ENCODE results near the gene SRPK1. TPM values are rescaled to one million over a fixed set of nuclear protein-coding genes. Genes with fewer than 3 reads are reported as not detected.

Gene SRPK1
- total RNA-seq, 4 donors from 2014 or later = 25.4 to 36.5 (median 30.4) TPM

DNA sequence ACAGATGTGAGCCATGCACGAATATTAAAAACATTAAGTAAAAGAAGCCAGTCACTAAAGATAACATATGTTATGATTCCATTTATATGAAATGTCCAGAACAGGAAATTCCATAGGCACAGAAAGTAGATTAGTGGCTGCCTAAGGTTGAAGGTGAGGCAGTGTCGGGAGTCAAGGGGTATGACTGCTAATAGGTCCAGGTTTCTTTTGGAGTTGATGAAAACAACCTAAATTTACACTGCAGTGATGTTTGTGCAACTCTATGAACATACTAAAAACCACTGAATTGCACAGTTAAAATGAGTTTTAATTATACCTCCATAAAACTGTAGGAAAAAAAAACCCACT, 14.4 kb downstream of the SRPK1 start:
- intact Hi-C loops (cut with DNase I) = no loop called here
- DNase-seq (ENCODE audit: extremely low spot score) = no peak
- Histone ChIP-seq H3K4me1 (no peaks in the 10 kb centered on the region), H3K27me3 (no peaks in the 10 kb centered on the region), H3K9me3 (no peaks in the 10 kb centered on the region), H3K4me3 (no peak overlapping the region), H3K27ac (replicated peaks in 1 of 4) (no peak overlapping the region), H3K36me3 (peaks cover 0 to 17% (median 4%) of the 10 kb centered on the region in 4 donors)
- TF ChIP-seq EP300 (IDR thresholded peaks at IDR 0.05) = no peak
- no peak for TF ChIP-seq POLR2A (IDR thresholded peaks at IDR 0.05; ENCODE audit: low read depth)
- TF ChIP-seq, protein P1, sequence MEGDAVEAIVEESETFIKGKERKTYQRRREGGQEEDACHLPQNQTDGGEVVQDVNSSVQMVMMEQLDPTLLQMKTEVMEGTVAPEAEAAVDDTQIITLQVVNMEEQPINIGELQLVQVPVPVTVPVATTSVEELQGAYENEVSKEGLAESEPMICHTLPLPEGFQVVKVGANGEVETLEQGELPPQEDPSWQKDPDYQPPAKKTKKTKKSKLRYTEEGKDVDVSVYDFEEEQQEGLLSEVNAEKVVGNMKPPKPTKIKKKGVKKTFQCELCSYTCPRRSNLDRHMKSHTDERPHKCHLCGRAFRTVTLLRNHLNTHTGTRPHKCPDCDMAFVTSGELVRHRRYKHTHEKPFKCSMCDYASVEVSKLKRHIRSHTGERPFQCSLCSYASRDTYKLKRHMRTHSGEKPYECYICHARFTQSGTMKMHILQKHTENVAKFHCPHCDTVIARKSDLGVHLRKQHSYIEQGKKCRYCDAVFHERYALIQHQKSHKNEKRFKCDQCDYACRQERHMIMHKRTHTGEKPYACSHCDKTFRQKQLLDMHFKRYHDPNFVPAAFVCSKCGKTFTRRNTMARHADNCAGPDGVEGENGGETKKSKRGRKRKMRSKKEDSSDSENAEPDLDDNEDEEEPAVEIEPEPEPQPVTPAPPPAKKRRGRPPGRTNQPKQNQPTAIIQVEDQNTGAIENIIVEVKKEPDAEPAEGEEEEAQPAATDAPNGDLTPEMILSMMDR (IDR thresholded peaks at IDR 0.05) = no peak
- no peak for TF ChIP-seq POLR2AphosphoS5 (IDR thresholded peaks at IDR 0.05)
- WGBS = 82% methylated on average over 2 of the region's 2 CpGs

DNA sequence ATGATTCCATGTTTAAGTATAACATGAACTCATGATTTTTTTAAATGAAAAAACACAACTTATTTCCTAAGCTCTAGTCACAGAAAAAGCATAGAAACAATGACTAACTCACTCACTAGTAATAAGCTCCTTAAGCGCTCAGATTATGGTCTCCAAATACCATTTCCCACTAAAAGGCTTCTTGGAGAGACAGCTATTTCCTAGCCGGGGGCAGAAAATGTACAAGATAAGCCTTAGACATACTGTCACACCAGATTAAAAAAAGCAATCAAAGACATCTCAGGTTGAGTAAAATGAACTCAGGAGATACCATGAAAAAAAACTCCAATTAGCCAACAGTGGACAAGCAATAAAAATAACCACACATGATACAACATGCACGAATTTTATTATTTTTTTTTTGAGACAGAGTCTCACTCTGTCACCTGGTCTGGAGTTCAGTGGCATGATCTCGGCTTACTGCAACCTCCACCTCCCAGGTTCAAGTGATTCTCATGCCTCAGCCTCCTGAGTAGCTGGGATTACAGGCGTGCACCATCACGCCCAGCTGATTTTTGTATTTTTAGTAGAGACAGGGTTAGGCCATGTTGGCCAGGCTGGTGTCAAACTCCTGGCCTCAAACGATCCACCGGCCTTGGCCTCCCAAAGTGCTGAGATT, 14.9 kb downstream of the SRPK1 start:
- WGBS = 89% methylated on average over 8 of the region's 8 CpGs
- intact Hi-C loops (cut with DNase I) = no loop called here
- peaks cover 0 to 13% (median 2%) of the 10 kb centered on the region in 4 donors for H3K36me3 ChIP-seq

DNA sequence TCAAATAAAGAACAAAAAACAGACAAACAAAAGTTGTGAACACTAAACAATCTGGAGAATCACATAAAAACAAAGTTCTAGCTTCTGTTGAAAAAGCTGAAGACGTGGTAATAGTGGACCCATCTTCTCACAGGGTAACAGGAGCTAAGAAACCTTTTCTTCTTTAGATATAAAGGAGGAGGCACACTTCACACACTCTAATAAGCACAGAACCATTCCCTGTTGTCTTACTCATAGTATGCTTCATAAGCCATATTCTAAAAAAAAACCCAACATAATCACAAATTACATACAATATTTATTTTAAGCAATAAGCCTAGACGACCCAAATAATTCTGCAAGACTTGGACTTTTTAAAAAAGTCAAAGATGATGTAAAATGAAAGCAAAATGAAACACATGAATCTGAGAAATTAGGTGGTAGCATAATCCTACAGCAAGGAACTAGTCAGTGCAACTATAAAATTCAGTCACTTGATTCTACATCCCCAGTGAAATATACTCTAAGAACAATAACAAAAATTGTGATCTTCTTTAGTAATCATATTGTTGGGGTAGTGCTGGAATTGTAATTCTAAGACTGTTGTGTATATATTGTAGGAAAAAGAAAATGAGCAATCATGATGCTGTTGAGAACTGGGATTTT, 15.6 kb downstream of the SRPK1 start:
- no peak for DNase-seq (ENCODE audit: extremely low spot score)
- Histone ChIP-seq H3K27me3 (no peaks in the 10 kb centered on the region), H3K27ac (replicated peaks in 1 of 4) (no peak overlapping the region), H3K4me3 (no peak overlapping the region), H3K4me1 (no peaks in the 10 kb centered on the region), H3K9me3 (no peaks in the 10 kb centered on the region), H3K36me3 (peaks cover 0 to 13% (median 0%) of the 10 kb centered on the region in 4 donors)
- no peak for TF ChIP-seq POLR2A (IDR thresholded peaks at IDR 0.05; ENCODE audit: low read depth)
- no peak for TF ChIP-seq POLR2AphosphoS5 (IDR thresholded peaks at IDR 0.05)
- TF ChIP-seq EP300 (IDR thresholded peaks at IDR 0.05) = no peak
- TF ChIP-seq, protein P1 (IDR thresholded peaks at IDR 0.05) = no peak
- intact Hi-C loops (cut with DNase I) = no loop called here
- 59% methylated on average over 2 of the region's 2 CpGs for WGBS

More for the DNA sequence above, 14.9 kb downstream of the SRPK1 start:
- TF ChIP-seq, protein P1 (IDR thresholded peaks at IDR 0.05) = no peak
- TF ChIP-seq POLR2A (IDR thresholded peaks at IDR 0.05; ENCODE audit: low read depth) (no peak), POLR2AphosphoS5 (IDR thresholded peaks at IDR 0.05) (no peak), EP300 (IDR thresholded peaks at IDR 0.05) (no peak)
- no peaks in the 10 kb centered on the region for H3K9me3 ChIP-seq
- H3K4me1 ChIP-seq = no peaks in the 10 kb centered on the region
- no peaks in the 10 kb centered on the region for H3K27me3 ChIP-seq
- H3K27ac ChIP-seq (replicated peaks in 1 of 4) = no peak overlapping the region
- no peak for DNase-seq (ENCODE audit: extremely low spot score)
- no peak overlapping the region for H3K4me3 ChIP-seq

DNA sequence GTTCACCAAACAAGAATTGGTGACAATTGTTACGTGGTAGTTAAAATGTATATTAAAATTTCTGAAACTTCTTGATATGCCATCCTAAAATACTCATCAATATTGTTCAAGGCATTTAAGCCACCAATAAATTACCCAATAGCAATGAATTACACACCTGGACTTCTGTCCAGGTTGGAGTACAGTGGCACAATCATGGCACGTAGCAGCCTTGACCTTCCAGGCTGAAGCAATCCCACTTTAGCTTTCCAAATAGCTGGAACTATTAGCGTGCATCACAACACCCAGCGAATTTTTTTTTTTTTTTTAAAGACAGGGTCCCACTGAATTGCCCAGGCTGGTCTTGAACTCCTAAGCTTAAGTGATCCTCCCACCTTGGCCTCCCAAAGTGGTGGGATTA, 17.2 kb downstream of the SRPK1 start:
- Histone ChIP-seq H3K27ac (replicated peaks in 1 of 4) (no peak overlapping the region), H3K4me1 (no peaks in the 10 kb centered on the region), H3K27me3 (no peaks in the 10 kb centered on the region), H3K9me3 (no peaks in the 10 kb centered on the region), H3K4me3 (no peak overlapping the region), H3K36me3 (peaks cover 0 to 7% (median 0%) of the 10 kb centered on the region in 4 donors)
- DNase-seq (ENCODE audit: extremely low spot score) = no peak
- no peak for TF ChIP-seq POLR2AphosphoS5 (IDR thresholded peaks at IDR 0.05)
- no peak for TF ChIP-seq EP300 (IDR thresholded peaks at IDR 0.05)
- 95% methylated on average over 4 of the region's 4 CpGs for WGBS
- intact Hi-C loops (cut with DNase I) = no loop called here

DNA sequence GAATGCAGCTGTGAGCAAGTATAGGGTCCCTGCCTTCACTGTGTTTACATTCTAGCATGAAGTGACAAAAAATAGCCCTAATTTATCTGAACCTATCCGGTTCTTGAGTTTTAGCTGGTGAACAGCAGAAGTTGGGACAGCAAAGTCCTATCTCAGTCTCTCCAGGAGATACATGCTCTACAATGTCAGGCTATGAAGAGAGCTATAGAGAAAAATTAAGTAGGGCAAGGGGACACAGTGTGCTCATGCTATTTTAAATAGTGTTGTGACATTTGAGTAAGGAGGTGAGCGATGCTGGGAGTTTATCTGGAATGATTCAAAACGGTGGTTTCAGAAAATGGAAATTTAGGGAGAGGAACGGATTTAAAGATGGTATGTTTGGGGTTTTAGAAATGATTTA, 20.4 kb downstream of the SRPK1 start:
- no peak for TF ChIP-seq EP300 (IDR thresholded peaks at IDR 0.05)
- TF ChIP-seq, protein P1 (IDR thresholded peaks at IDR 0.05) = no peak

More for the DNA sequence above, 20.4 kb downstream of the SRPK1 start:
- Histone ChIP-seq H3K4me1 (no peaks in the 10 kb centered on the region), H3K27me3 (no peaks in the 10 kb centered on the region), H3K4me3 (no peak overlapping the region), H3K27ac (replicated peaks in 1 of 4) (no peak overlapping the region), H3K36me3 (peaks cover 0 to 7% (median 0%) of the 10 kb centered on the region in 4 donors), H3K9me3 (no peaks in the 10 kb centered on the region)
- no peak for DNase-seq (ENCODE audit: extremely low spot score)
- intact Hi-C loops (cut with DNase I) = no loop called here
- 91% methylated on average over 4 of the region's 4 CpGs for WGBS

Data from esophagus muscularis mucosa (tissue), 4 donors.